Progenitor cell of endocrine pancreas (in vitro differentiated cells): ENCODE data around the gene UGT1A3. TPM values are rescaled to one million over a fixed set of nuclear protein-coding genes. Genes with fewer than 3 reads are reported as not detected.
A peak's percentile ranks its signal among the peaks of the same experiment; 100 is the strongest.

Source experiments
- DNase-seq: peaks from one replicate; pipeline ENCODE4 v3.0.0; 2021; ENCODE audit warnings: low spot score; ENCODE audit not compliant: unreplicated experiment
- H3K27ac Mint-ChIP-seq: 2 replicates; pipeline ENCODE4 v1.8.0; 2021; ENCODE audit warnings: mild to moderate bottlenecking, moderate library complexity, mixed read lengths
- H3K27me3 Mint-ChIP-seq: 2 replicates; pipeline ENCODE4 v1.8.0; 2021; ENCODE audit warnings: mixed read lengths
- H3K36me3 Mint-ChIP-seq: 2 replicates; pipeline ENCODE4 v1.8.0; 2022; ENCODE audit warnings: mixed read lengths; ENCODE audit not compliant: insufficient read depth
- H3K4me1 Mint-ChIP-seq: 2 replicates; pipeline ENCODE4 v1.8.0; 2021; ENCODE audit warnings: low read depth, mixed read lengths
- H3K4me3 Mint-ChIP-seq: 2 replicates; pipeline ENCODE4 v1.8.0; 2021; ENCODE audit warnings: low read depth, mild to moderate bottlenecking, moderate library complexity, mixed read lengths
- H3K9me3 Mint-ChIP-seq: 2 replicates; pipeline ENCODE4 v1.8.0; 2021; ENCODE audit warnings: low read depth, mixed read lengths
- CTCF ChIP-seq: fragments of 200-600 bp; sonication (generic); IDR thresholded peaks from one replicate; pipeline ENCODE4 v1.5.0; 2021; ENCODE audit warnings: antibody characterized with exemption, mild to moderate bottlenecking; ENCODE audit not compliant: unreplicated experiment
- total RNA-seq: library from RNA; stranded (reverse); gene quantifications from 2 replicates; pipeline ENCODE4 v1.2.1, GENCODE V29; 2021

UGT1A3 gene
- total RNA-seq, 1 donor from 2014 or later = not detected

- Mint-ChIP-seq H3K4me1 (peaks cover 11% of the 10 kb centered on the region), H3K36me3 (no peaks in the 10 kb centered on the region), H3K9me3 (peaks cover 3% of the 10 kb centered on the region), H3K27ac (no peak overlapping the region), H3K4me3 (no peak overlapping the region), H3K27me3 (no peaks in the 10 kb centered on the region)
- no peak for TF ChIP-seq CTCF
- no peak for DNase-seq
Observed at GRCh38 chr2:233691443-233692433, 37.1 kb upstream of the UGT1A3 start.

- TF ChIP-seq CTCF = no peak
- no peak within 1 kb of the TSS for H3K4me3 Mint-ChIP-seq
- H3K36me3 Mint-ChIP-seq = no peaks in the 10 kb centered on the region
- no peaks in the 10 kb centered on the region for H3K27me3 Mint-ChIP-seq
- peaks cover 3% of the 10 kb centered on the region for H3K9me3 Mint-ChIP-seq
- H3K4me1 Mint-ChIP-seq = peaks cover 11% of the 10 kb centered on the region
- H3K27ac Mint-ChIP-seq = no peak within 1 kb of the TSS
- no peak for DNase-seq
Observed at GRCh38 chr2:233692648-233693047, 36.2 kb upstream of the UGT1A3 start, which contains the start of gene UGT1A6. UGT1A6 (plus strand) TSS chr2:233692890; CDS start chr2:233693005, 115 bp downstream.

DNA sequence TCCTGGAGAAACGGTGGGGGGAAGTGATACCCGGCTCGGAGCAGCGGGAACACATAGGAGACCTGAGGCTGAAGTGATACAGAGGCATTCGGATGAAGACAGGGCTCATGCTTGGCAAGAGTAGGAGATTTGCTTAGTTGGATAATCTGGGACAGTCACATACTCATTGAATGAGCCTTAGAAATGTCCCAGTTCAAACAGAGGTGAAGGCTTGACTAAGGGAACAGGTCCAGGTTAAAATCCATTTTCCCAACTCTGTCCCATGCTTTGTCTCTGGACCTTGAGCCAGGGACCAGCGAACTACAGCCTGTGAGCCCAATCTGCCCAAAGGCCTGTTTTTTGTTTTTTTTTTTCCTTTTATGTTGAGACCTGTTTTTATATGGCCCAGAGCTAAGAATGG is 34.9 kb upstream of the UGT1A3 start:
- Mint-ChIP-seq H3K27ac (peak overlapping the region; percentile 43), H3K9me3 (no peaks in the 10 kb centered on the region), H3K27me3 (no peaks in the 10 kb centered on the region), H3K4me3 (no peak overlapping the region), H3K36me3 (no peaks in the 10 kb centered on the region), H3K4me1 (peaks cover 11% of the 10 kb centered on the region)
- DNase-seq = no peak
- no peak for TF ChIP-seq CTCF

DNA sequence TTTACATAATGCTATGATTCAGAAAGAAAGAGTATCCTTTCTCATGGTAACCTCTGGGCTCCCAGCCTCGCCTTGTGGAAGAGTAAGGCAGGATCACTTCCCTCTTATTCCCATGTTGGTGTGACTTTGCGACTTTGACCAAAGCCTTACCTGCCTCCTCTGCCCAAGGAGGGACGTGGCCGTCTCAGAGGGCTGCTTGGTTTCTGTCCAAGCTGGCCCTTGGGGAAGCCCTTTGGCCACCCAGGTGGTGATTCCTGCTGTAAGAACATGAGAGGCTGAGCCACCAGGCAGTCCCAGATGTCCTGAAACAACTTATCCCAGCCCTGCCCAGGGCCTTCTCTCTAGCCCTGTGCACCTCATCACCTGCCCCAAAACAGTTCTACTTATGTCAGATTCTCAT is 30.1 kb upstream of the UGT1A3 start:
- Mint-ChIP-seq H3K4me3 (no peak overlapping the region), H3K36me3 (no peaks in the 10 kb centered on the region), H3K4me1 (no peaks in the 10 kb centered on the region), H3K27me3 (no peaks in the 10 kb centered on the region), H3K27ac (no peak overlapping the region), H3K9me3 (peaks cover 11% of the 10 kb centered on the region)
- DNase-seq = no peak
- no peak for TF ChIP-seq CTCF

DNA sequence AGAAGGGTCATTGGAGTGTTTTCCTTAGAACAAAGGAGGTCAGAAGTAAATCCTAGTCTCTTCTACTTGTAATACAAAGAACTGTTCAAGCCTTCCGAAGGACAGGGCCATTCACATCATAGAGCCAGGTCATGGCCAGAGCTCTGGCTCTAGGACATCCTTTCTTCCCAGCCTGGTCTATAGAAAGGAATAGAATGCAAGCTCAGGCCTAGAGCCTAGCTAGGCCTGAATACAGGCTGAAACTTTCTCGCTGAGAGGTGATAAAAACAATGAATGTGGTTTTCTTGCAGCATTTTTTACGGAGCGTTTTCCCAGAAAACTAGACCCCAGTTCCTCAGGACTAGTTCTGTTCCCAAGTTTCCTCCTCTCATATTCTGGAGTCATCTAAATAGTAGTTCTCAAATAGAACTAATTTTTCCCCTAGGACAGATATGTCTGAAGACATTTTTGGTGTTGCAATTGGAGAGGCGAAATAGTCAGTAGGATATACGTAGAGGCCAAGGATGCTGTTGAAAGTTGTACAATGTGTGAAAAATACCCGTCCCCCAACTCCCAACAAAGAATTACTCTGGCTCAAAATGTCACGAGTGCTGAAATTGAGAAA is 29.3 kb upstream of the UGT1A3 start:
- H3K4me3 Mint-ChIP-seq = no peak overlapping the region

More for the DNA sequence above, 29.3 kb upstream of the UGT1A3 start:
- Mint-ChIP-seq H3K9me3 (peaks cover 11% of the 10 kb centered on the region), H3K4me1 (no peaks in the 10 kb centered on the region), H3K27ac (peak overlapping the region; percentile 56), H3K27me3 (no peaks in the 10 kb centered on the region), H3K36me3 (no peaks in the 10 kb centered on the region)
- no peak for DNase-seq
- no peak for TF ChIP-seq CTCF
